GM19324 (cell line): ENCODE results near the gene EPB41L4B.
"Not testable (repeated sequence)": the region's sequence is repeated elsewhere in the genome, so short reads cannot be mapped to it uniquely, and the experiment has no call there.

Source experiments
- ATAC-seq: cut with Tn5 transposase; IDR thresholded peaks from one replicate; pipeline ENCODE4 v1.9.1; 2021; ENCODE audit warnings: mild to moderate bottlenecking, moderate library complexity; ENCODE audit not compliant: unreplicated experiment, low FRiP score

EPB41L4B gene

GRCh38 chr9:109320742-109321448 is at the start of gene EPB41L4B:
TSS of gene EPB41L4B (minus strand) at chr9:109321059. CDS start at chr9:109320446, 613 bp downstream.
- peak; percentile 97 for ATAC-seq

- no peak for ATAC-seq
Observed at GRCh38 chr9:109369285-109369684, 48.4 kb upstream of the EPB41L4B start.

- no peak for ATAC-seq
Observed at GRCh38 chr9:109360771-109361170, 39.9 kb upstream of the EPB41L4B start.

GRCh38 chr9:109358968-109359603 is 38.2 kb upstream of the EPB41L4B start:
- ATAC-seq = not testable (repeated sequence)

GRCh38 chr9:109355564-109356297 is 34.9 kb upstream of the EPB41L4B start:
- no peak for ATAC-seq

- ATAC-seq = no peak
Observed at GRCh38 chr9:109354190-109354589, 33.3 kb upstream of the EPB41L4B start.

GRCh38 chr9:109351032-109351431 is 30.2 kb upstream of the EPB41L4B start:
- no peak for ATAC-seq

- ATAC-seq = no peak
Observed at GRCh38 chr9:109349421-109349846, 28.6 kb upstream of the EPB41L4B start.

GRCh38 chr9:109346904-109347303 is 26.0 kb upstream of the EPB41L4B start:
- no peak for ATAC-seq

GRCh38 chr9:109344866-109345265 is 24.0 kb upstream of the EPB41L4B start:
- no peak for ATAC-seq

GRCh38 chr9:109342878-109343277 is 22.0 kb upstream of the EPB41L4B start:
- no peak for ATAC-seq

- ATAC-seq = no peak
Observed at GRCh38 chr9:109341561-109341960, 20.7 kb upstream of the EPB41L4B start.

GRCh38 chr9:109340979-109341378 is 20.1 kb upstream of the EPB41L4B start:
- not testable (repeated sequence) for ATAC-seq

GRCh38 chr9:109336409-109336808 is 15.6 kb upstream of the EPB41L4B start:
- ATAC-seq = no peak

- ATAC-seq = no peak
Observed at GRCh38 chr9:109335929-109336328, 15.1 kb upstream of the EPB41L4B start.

GRCh38 chr9:109335121-109335520 is 14.3 kb upstream of the EPB41L4B start:
- no peak for ATAC-seq

GRCh38 chr9:109331353-109331752 is 10.5 kb upstream of the EPB41L4B start:
- ATAC-seq = no peak

GRCh38 chr9:109329638-109330258 is 8.9 kb upstream of the EPB41L4B start:
- no peak for ATAC-seq

GRCh38 chr9:109328978-109329637 is 8.2 kb upstream of the EPB41L4B start:
- ATAC-seq = no peak

GRCh38 chr9:109325089-109325488 is 4.2 kb upstream of the EPB41L4B start:
- ATAC-seq = no peak
